Thoracic aorta (tissue), 2 donors: Measurements from ENCODE around the gene TNKS1BP1. TPM values are rescaled to one million over a fixed set of nuclear protein-coding genes. Genes with fewer than 3 reads are reported as not detected.
A peak's percentile ranks its signal among the peaks of the same experiment; 100 is the strongest.

Experiments used
- ATAC-seq: fragments of 150-250 bp; one replicate; pipeline ENCODE4 v1.8.0; 2017; ENCODE audit warnings: low read depth; ENCODE audit not compliant: insufficient number of reproducible peaks, low FRiP score
- DNase-seq: peaks from one replicate; pipeline ENCODE4 v3.0.0-alpha.2; 2020; ENCODE audit warnings: low spot score
- H3K27ac ChIP-seq, 2 donors: fragments of 200-600 bp; sonication (generic); 1 replicate in 1 of 2; 2 replicates in 1 of 2; pipeline ENCODE4 v1.5.1; 2016; ENCODE audit warnings: mild to moderate bottlenecking in 2 of 2, moderate library complexity in 2 of 2
- H3K27me3 ChIP-seq: fragments of 200-600 bp; sonication (generic); replicated peaks from 2 replicates; pipeline ENCODE4 v1.6.0; 2016; ENCODE audit warnings: mild to moderate bottlenecking; ENCODE audit not compliant: insufficient read depth
- H3K36me3 ChIP-seq: fragments of 200-600 bp; sonication (generic); one replicate; pipeline ENCODE4 v1.5.1; 2016
- H3K4me1 ChIP-seq, 2 donors: fragments of 200-600 bp; sonication (generic); 1 replicate in 1 of 2; 2 replicates in 1 of 2; pipeline versions ENCODE4 v1.5.1 to v1.6.0; 2016; ENCODE audit warnings: low read depth in 2 of 2, mild to moderate bottlenecking in 1 of 2; ENCODE audit not compliant: control insufficient read depth in 1 of 2
- H3K4me3 ChIP-seq: fragments of 200-600 bp; sonication (generic); 2 replicates; pipeline ENCODE4 v1.5.1; 2016; ENCODE audit warnings: mild to moderate bottlenecking
- H3K9me3 ChIP-seq: fragments of 200-600 bp; sonication (generic); 2 replicates; pipeline ENCODE4 v1.5.1; 2016
- CTCF ChIP-seq: fragments of 200-600 bp; sonication (generic); IDR thresholded peaks from one replicate; pipeline ENCODE4 v1.5.1; 2019; ENCODE audit warnings: antibody characterized with exemption
- total RNA-seq, 2 donors: library from RNA; depleted of rRNA; stranded (reverse); fragments of >200 nt; gene quantifications; one replicate each; pipeline versions ENCODE4 v1.1.0 to v1.2.3, GENCODE V29; 2016

TNKS1BP1 gene
- total RNA-seq, 2 donors from 2014 or later = 105 to 153 TPM

DNA sequence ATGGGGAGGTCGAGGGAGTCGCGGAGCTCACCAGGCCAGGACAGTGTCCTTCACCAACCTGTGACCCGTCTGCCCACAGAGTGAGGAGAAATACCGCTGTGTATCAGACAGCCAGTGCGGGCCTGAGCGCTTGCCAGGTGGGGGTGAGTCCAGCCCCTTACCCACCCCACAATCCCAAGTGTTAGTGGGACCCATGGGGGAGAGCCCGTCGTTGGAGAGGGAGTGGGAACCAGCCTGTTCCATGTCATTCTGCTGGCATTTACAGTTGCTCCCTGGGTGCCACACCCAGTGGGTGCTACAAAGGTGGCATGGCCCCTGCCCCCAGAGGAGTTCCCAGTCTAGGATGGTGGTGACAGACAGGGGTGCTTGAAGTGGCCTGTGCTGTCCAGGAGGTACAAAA is 22.6 kb upstream of the TNKS1BP1 start:
- no peak overlapping the region for H3K27ac ChIP-seq
- no peaks in the 10 kb centered on the region for H3K9me3 ChIP-seq
- no peaks in the 10 kb centered on the region for H3K36me3 ChIP-seq
- TF ChIP-seq CTCF = no peak
- H3K4me1 ChIP-seq = no peaks in the 10 kb centered on the region
- no peak for ATAC-seq
- no peaks in the 10 kb centered on the region for H3K27me3 ChIP-seq
- DNase-seq = no peak
- H3K4me3 ChIP-seq = no peak overlapping the region

- ATAC-seq (peak; percentile 58), DNase-seq (no peak)
- Histone ChIP-seq H3K4me1 (no peaks in the 10 kb centered on the region), H3K27me3 (no peaks in the 10 kb centered on the region), H3K4me3 (no peak overlapping the region), H3K36me3 (no peaks in the 10 kb centered on the region), H3K27ac (no peak overlapping the region), H3K9me3 (no peaks in the 10 kb centered on the region)
- TF ChIP-seq CTCF = peak; percentile 83
These were observed 20.9 kb upstream of the TNKS1BP1 start for GRCh38 chr11:57345555-57346211.

DNA sequence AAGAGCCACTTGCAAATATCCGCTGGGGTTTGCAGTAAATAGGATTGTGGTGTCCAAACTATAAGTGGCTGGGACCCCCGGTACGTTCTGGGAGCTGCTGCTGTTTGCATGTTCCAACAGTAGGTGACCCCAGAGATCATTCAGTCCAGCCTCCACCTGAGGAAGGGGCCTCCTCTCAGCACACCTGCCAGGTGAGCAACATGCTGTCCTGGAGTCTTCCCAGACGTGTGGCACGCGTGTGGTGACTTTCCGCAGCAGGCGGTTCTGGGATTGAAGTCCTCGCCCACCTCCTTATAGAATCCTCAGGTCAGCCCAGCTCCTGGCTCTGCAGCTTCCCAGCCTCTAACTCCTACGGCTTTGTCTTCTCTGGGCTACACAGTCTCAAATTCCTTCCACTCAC is 20.1 kb upstream of the TNKS1BP1 start:
- no peak for ATAC-seq
- Histone ChIP-seq H3K4me3 (no peak overlapping the region), H3K27me3 (no peaks in the 10 kb centered on the region), H3K27ac (no peak overlapping the region), H3K4me1 (no peaks in the 10 kb centered on the region), H3K9me3 (no peaks in the 10 kb centered on the region), H3K36me3 (no peaks in the 10 kb centered on the region)
- no peak for TF ChIP-seq CTCF
- DNase-seq = no peak

- no peak for TF ChIP-seq CTCF
- Histone ChIP-seq H3K27ac (no peak overlapping the region), H3K36me3 (no peaks in the 10 kb centered on the region), H3K4me1 (no peaks in the 10 kb centered on the region), H3K27me3 (no peaks in the 10 kb centered on the region), H3K9me3 (no peaks in the 10 kb centered on the region), H3K4me3 (no peak overlapping the region)
- DNase-seq (no peak), ATAC-seq (no peak)
These were observed 19.1 kb upstream of the TNKS1BP1 start for GRCh38 chr11:57343825-57344224.

GRCh38 chr11:57342702-57343101 is 17.9 kb upstream of the TNKS1BP1 start:
- no peaks in the 10 kb centered on the region for H3K36me3 ChIP-seq
- H3K9me3 ChIP-seq = no peaks in the 10 kb centered on the region
- no peaks in the 10 kb centered on the region for H3K27me3 ChIP-seq
- H3K27ac ChIP-seq = no peak overlapping the region
- no peak for ATAC-seq
- no peak overlapping the region for H3K4me3 ChIP-seq
- no peak for DNase-seq
- no peaks in the 10 kb centered on the region for H3K4me1 ChIP-seq
- no peak for TF ChIP-seq CTCF
